Smooth muscle cell (in vitro differentiated cells): ENCODE measurements around the gene KRTAP5-2. TPM values are rescaled to one million over a fixed set of nuclear protein-coding genes. Genes with fewer than 3 reads are reported as not detected.

Source experiments
- DNase-seq: peaks from one replicate; lab custom pipeline; 2025; ENCODE audit not compliant: unreplicated experiment; lab: John Stamatoyannopoulos, UW
- H2AFZ ChIP-seq: fragments of 200-600 bp; sonication (generic); 2 replicates; pipeline ENCODE4 v1.6.0; 2016; ENCODE audit warnings: antibody characterized with exemption, low read depth, mild to moderate bottlenecking
- H3F3A ChIP-seq: fragments of 200-600 bp; sonication (generic); 2 replicates; pipeline ENCODE4 v1.6.0; 2017; ENCODE audit warnings: antibody characterized with exemption, low read depth
- H3K27ac ChIP-seq: fragments of 200-600 bp; sonication (generic); 2 replicates; pipeline ENCODE4 v1.5.1; 2016; ENCODE audit warnings: low read depth, mild to moderate bottlenecking
- H3K27me3 ChIP-seq: fragments of 200-600 bp; sonication (generic); 2 replicates; pipeline ENCODE4 v1.6.1; 2016; ENCODE audit warnings: low read depth, mild to moderate bottlenecking
- H3K36me3 ChIP-seq: fragments of 200-600 bp; sonication (generic); 2 replicates; pipeline ENCODE4 v1.5.1; 2016; ENCODE audit warnings: low read depth
- H3K4me1 ChIP-seq: fragments of 200-600 bp; sonication (generic); 2 replicates; pipeline ENCODE4 v1.5.1; 2016; ENCODE audit warnings: low read depth
- H3K4me2 ChIP-seq: fragments of 200-600 bp; sonication (generic); 2 replicates; pipeline ENCODE4 v1.6.0; 2016; ENCODE audit warnings: mild to moderate bottlenecking
- H3K4me3 ChIP-seq: fragments of 200-600 bp; sonication (generic); 2 replicates; pipeline ENCODE4 v1.5.1; 2016; ENCODE audit warnings: mild to moderate bottlenecking
- H3K79me2 ChIP-seq: fragments of 200-600 bp; sonication (generic); 2 replicates; pipeline ENCODE4 v1.6.0; 2016; ENCODE audit warnings: low read depth, mild to moderate bottlenecking
- H3K9ac ChIP-seq: fragments of 200-600 bp; sonication (generic); 2 replicates; pipeline ENCODE4 v1.6.0; 2016; ENCODE audit warnings: low read depth
- H3K9me3 ChIP-seq: fragments of 200-600 bp; sonication (generic); replicated peaks from 2 replicates; pipeline ENCODE4 v1.5.1; 2016; ENCODE audit warnings: low read depth
- H4K20me1 ChIP-seq: fragments of 200-600 bp; sonication (generic); 2 replicates; pipeline ENCODE4 v1.6.0; 2016; ENCODE audit warnings: low read depth
- WGBS: methylation state at CpG from one replicate; pipeline ENCODE4 v1.1.7; 2016; ENCODE audit warnings: low lambda C conversion rate; 5-methylcytosine and 5-hydroxymethylcytosine counted together
- polyA plus RNA-seq: library from polyadenylated mRNA; unstranded; fragments of >200 nt; fragmentation: Nextera tagmentation; extraction: Ambion mirVana; gene quantifications from 2 replicates; pipeline ENCODE4 v1.2.1, GENCODE V29; 2016
- total RNA-seq: library from RNA; depleted of rRNA; stranded (reverse); fragments of >200 nt; gene quantifications from 2 replicates; pipeline ENCODE4 v1.2.3, GENCODE V29; 2014
- TF ChIP-seq, protein P1 (sequence below): fragments of 200-600 bp; sonication (generic); IDR thresholded peaks from 2 replicates; pipeline ENCODE4 v1.5.1; 2017; ENCODE audit warnings: borderline replicate concordance, mild to moderate bottlenecking, antibody characterized with exemption; ENCODE audit not compliant: insufficient read depth, poor library complexity, severe bottlenecking

The KRTAP5-2 gene
- total and polyA plus RNA-seq, 2 experiments from 2014 or later: 0.14 TPM; not detected in 1

DNA sequence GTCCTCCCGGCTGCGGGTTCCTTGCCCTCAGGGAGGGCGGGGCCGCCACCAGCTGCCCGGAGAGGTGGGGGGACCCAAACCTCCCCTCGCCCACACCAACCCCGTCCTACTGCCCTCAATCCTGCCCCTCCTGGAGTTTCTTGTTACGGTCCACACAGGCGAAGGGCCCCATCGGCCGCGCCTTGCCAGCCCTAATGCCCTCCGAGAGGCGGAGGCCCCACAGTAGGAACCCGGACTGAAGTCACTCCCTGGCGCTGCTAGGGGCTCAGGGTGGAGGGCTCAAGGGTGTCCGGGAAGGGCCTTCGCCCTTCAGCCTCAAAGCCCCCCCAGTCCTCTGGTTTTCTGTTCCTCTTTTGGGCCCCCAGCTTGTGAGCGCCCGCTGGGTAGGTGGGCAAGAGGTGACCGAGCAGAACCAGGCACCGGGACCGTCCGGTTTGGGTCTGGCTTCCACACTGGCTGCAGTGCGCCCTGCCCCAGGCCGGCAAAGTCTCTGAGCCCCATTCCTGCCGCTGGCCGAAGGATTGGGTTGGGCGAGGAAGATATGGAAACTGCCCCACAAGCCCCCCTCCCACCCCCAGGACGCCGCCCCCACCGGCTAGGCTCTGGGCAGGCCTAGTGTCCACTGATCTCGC, 50.5 kb downstream of the KRTAP5-2 start:
- no peak overlapping the region for H3K9ac ChIP-seq
- H3K36me3 ChIP-seq: no peaks in the 10 kb centered on the region
- no peak for DNase-seq
- peaks cover 7% of the 10 kb centered on the region for H3K4me1 ChIP-seq
- H3K4me3 ChIP-seq: peak overlapping the region; percentile 47
- H3F3A ChIP-seq: no peaks in the 10 kb centered on the region
- H3K9me3 ChIP-seq: no peaks in the 10 kb centered on the region
- H3K4me2 ChIP-seq: peak overlapping the region; percentile 88
- no peak overlapping the region for H3K27ac ChIP-seq
- TF ChIP-seq, protein P1, sequence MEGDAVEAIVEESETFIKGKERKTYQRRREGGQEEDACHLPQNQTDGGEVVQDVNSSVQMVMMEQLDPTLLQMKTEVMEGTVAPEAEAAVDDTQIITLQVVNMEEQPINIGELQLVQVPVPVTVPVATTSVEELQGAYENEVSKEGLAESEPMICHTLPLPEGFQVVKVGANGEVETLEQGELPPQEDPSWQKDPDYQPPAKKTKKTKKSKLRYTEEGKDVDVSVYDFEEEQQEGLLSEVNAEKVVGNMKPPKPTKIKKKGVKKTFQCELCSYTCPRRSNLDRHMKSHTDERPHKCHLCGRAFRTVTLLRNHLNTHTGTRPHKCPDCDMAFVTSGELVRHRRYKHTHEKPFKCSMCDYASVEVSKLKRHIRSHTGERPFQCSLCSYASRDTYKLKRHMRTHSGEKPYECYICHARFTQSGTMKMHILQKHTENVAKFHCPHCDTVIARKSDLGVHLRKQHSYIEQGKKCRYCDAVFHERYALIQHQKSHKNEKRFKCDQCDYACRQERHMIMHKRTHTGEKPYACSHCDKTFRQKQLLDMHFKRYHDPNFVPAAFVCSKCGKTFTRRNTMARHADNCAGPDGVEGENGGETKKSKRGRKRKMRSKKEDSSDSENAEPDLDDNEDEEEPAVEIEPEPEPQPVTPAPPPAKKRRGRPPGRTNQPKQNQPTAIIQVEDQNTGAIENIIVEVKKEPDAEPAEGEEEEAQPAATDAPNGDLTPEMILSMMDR: no peak
- H2AFZ ChIP-seq: no peak overlapping the region
- no peaks in the 10 kb centered on the region for H4K20me1 ChIP-seq
- peaks cover 58% of the 10 kb centered on the region for H3K27me3 ChIP-seq
- WGBS: 35% methylated on average over 19 of the region's 33 CpGs
- no peaks in the 10 kb centered on the region for H3K79me2 ChIP-seq

Other genes starting within 250 kb of the KRTAP5-2 start
- 0.27 and 5.2 TPM in 2 replicates for gene BRSK2, start 208.4 kb downstream of the KRTAP5-2 start, total RNA-seq
- 1.5 and 2.3 TPM in 2 replicates for gene BRSK2, start 208.4 kb downstream of the KRTAP5-2 start, polyA plus RNA-seq
- 2.5 and 19.0 TPM in 2 replicates for gene MOB2, start 111.5 kb downstream of the KRTAP5-2 start, total RNA-seq
- gene MOB2, start 111.5 kb downstream of the KRTAP5-2 start, polyA plus RNA-seq: 24.0 and 35.7 TPM in 2 replicates
- 2.2 and 6.3 TPM in 2 replicates for gene DUSP8, start 26.0 kb downstream of the KRTAP5-2 start, total RNA-seq
- 5.0 and 8.2 TPM in 2 replicates for gene DUSP8, start 26.0 kb downstream of the KRTAP5-2 start, polyA plus RNA-seq
- not detected in 2 replicates for gene KRTAP5-1, start 13.0 kb downstream of the KRTAP5-2 start, total RNA-seq
- gene KRTAP5-1, start 13.0 kb downstream of the KRTAP5-2 start, polyA plus RNA-seq: 0.45 TPM in 1 of 2 replicates, not detected in the other
- not detected in 2 replicates for gene KRTAP5-3, start 10.2 kb upstream of the KRTAP5-2 start, total RNA-seq
- not detected in 2 replicates for gene KRTAP5-3, start 10.2 kb upstream of the KRTAP5-2 start, polyA plus RNA-seq
- gene KRTAP5-4, start 23.8 kb upstream of the KRTAP5-2 start, total RNA-seq: not detected in 2 replicates
- gene KRTAP5-4, start 23.8 kb upstream of the KRTAP5-2 start, polyA plus RNA-seq: not detected in 2 replicates
- not detected in 2 replicates for gene KRTAP5-5, start 31.5 kb upstream of the KRTAP5-2 start, total RNA-seq
- not detected in 2 replicates for gene KRTAP5-5, start 31.5 kb upstream of the KRTAP5-2 start, polyA plus RNA-seq
- gene KRTAP5-6, start 98.9 kb upstream of the KRTAP5-2 start, total RNA-seq: not detected in 2 replicates
- not detected in 2 replicates for gene KRTAP5-6, start 98.9 kb upstream of the KRTAP5-2 start, polyA plus RNA-seq
- 0.49 and 2.5 TPM in 2 replicates for gene IFITM10, start 152.3 kb upstream of the KRTAP5-2 start, total RNA-seq
- gene IFITM10, start 152.3 kb upstream of the KRTAP5-2 start, polyA plus RNA-seq: 2.2 and 4.2 TPM in 2 replicates
- 101 and 123 TPM in 2 replicates for gene CTSD, start 165.6 kb upstream of the KRTAP5-2 start, total RNA-seq
- gene CTSD, start 165.6 kb upstream of the KRTAP5-2 start, polyA plus RNA-seq: 301 and 310 TPM in 2 replicates
- gene SYT8, start 236.7 kb upstream of the KRTAP5-2 start, total RNA-seq: 0.13 TPM in 1 of 2 replicates, not detected in the other
- 1.4 and 2.0 TPM in 2 replicates for gene SYT8, start 236.7 kb upstream of the KRTAP5-2 start, polyA plus RNA-seq
- 0.94 TPM in 1 of 2 replicates, not detected in the other for gene TNNI2, start 240.7 kb upstream of the KRTAP5-2 start, total RNA-seq
- 0.74 and 1.2 TPM in 2 replicates for gene TNNI2, start 240.7 kb upstream of the KRTAP5-2 start, polyA plus RNA-seq